Measurements from ENCODE around the gene ATP2B2.
A peak's percentile ranks its signal among the peaks of the same experiment; 100 is the strongest.

Gene ATP2B2

DNA sequence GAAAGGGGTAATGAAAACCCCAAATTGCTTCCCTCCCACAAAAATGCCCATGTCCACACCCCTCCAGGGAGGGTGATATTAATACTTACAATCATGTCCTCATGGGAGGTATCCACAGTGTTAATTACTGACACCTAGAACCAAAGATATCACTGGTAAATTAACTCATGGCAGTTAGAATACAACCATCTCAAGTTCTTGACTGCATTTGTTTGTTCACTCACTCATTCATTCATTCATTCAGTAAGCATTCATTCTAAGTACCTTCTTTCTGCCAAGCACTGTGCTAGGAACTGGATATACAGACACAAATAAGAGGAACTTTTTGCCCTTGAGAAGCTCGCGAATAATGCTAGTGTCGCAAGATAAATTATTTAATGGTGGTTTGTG, 187.4 kb downstream of the ATP2B2 start:
- H3K9me3 Mint-ChIP-seq: no peaks in the 10 kb centered on the region
- H3K27ac Mint-ChIP-seq: no peak overlapping the region
- peaks cover 19% of the 10 kb centered on the region for H3K4me1 Mint-ChIP-seq
- H3K36me3 Mint-ChIP-seq: peaks cover 11% of the 10 kb centered on the region
- DNase-seq (ENCODE audit: low spot score in 2 of 2) (no peak), ATAC-seq (ENCODE audit: low read depth) (no peak)
- no peak overlapping the region for H3K4me3 Mint-ChIP-seq
- no peaks in the 10 kb centered on the region for H3K27me3 Mint-ChIP-seq

DNA sequence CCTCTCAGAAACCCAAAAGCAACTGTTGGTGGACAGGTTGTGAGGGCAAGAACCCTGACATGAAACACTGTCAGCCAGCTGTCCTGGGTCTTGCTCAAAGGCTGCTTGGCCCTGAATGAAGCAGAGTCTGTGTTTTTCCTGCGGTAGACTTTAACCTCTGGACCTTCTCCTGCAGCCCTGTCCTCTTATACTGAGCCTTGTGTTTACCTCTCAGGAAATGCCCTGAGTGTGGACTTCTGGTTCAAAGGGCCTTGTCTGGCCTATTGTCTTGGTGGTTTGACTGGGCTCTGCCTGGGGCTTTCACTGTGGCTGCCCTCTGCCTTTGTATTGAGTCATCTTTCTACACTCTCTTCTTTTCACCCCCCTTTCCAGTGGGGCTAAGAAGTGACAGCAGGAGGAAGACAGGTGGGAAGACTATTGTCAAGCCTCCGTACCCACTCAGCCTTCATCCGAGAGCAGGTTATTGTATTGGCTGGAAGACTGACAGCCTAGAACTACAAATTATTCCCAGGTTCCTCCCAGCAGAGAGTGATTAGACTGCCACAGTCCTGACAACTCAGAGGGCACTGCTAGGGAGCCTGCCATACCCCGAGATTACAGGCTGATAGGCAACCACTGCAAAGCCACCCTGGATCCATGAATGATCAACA, 187.9 kb downstream of the ATP2B2 start:
- Mint-ChIP-seq H3K4me1 (peaks cover 19% of the 10 kb centered on the region), H3K36me3 (peaks cover 11% of the 10 kb centered on the region), H3K27me3 (no peaks in the 10 kb centered on the region), H3K9me3 (no peaks in the 10 kb centered on the region), H3K4me3 (no peak overlapping the region), H3K27ac (no peak overlapping the region)
- DNase-seq (ENCODE audit: low spot score in 2 of 2): no peak
- ATAC-seq (ENCODE audit: low read depth): no peak

DNA sequence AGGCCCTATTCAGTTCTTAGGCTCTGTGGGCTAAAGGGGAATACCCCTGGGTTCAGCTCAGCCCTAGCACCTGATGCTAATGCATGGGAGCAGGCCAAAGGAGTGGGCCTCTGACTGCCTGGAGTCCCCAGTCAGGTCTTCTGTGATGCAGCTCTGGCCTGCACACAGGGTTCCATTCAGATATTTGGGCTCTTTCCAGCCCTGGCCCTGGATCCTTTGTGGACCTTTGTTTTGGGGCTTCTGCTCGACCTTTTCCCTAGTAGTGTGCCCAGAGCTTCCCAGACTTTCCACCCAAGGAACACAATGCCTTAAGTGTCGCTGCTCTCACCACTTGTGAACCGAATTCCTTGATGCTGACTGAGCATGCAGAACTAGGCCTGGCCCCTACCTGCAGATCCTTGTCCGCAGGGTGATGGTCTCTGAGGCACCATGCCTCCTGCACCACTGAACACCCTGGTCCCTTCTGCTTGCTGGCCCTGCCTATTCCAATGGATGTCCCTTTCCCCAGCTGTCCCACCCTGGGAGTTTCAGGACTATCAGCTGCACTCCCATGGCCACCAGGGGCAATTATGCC, 189.5 kb downstream of the ATP2B2 start:
- no peaks in the 10 kb centered on the region for H3K27me3 Mint-ChIP-seq
- H3K9me3 Mint-ChIP-seq: no peaks in the 10 kb centered on the region
- ATAC-seq (ENCODE audit: low read depth) (no peak), DNase-seq (ENCODE audit: low spot score in 2 of 2) (no peak)
- peaks cover 17% of the 10 kb centered on the region for H3K4me1 Mint-ChIP-seq
- H3K27ac Mint-ChIP-seq: no peak overlapping the region
- H3K36me3 Mint-ChIP-seq: peaks cover 16% of the 10 kb centered on the region
- no peak overlapping the region for H3K4me3 Mint-ChIP-seq

DNA sequence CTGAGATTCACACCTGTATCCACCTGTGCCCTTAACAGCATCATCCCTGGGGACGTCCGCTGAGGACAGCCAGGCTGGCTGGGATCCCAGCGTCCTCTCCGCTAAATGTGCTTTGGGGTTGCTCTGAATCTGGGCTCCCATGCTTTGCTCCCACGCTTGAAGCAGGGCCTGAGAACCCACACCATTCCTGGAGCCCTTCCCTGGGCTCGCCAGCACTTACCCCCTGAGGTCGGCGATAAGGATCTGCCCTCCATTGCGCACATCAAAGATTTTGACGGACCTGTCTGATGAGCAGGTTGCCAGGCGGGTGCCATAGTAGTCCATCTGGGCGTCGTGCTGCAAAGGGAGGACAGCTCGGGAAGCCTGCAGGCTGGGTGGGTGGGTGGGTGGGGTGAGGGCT, 190.3 kb downstream of the ATP2B2 start:
- H3K4me3 Mint-ChIP-seq: no peak overlapping the region
- H3K9me3 Mint-ChIP-seq: no peaks in the 10 kb centered on the region
- no peak for ATAC-seq (ENCODE audit: low read depth)
- no peaks in the 10 kb centered on the region for H3K27me3 Mint-ChIP-seq
- H3K36me3 Mint-ChIP-seq: peaks cover 16% of the 10 kb centered on the region
- DNase-seq (ENCODE audit: low spot score in 2 of 2): no peak
- peaks cover 15% of the 10 kb centered on the region for H3K4me1 Mint-ChIP-seq
- no peak overlapping the region for H3K27ac Mint-ChIP-seq

DNA sequence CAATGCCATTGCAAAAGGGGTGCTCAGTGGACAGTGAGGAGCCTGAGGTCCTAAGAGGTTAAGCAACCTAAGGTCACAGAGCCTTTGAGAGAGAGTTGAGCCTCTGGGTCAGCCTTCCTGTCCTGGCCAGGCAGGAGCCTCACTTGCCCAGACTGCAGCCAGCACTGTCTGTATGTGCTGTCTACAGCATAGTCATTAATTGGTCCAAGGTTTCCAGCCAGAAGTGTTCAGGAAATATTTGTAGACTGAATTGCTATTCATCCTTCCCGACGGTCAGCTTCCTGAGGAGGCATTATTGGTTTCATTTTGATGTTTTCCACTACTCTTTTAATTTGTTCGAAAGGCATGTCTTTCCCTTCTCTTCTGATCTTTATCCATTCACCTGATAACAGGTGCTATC, 192.5 kb downstream of the ATP2B2 start:
- peaks cover 25% of the 10 kb centered on the region for H3K36me3 Mint-ChIP-seq
- H3K27ac Mint-ChIP-seq: peak overlapping the region; percentile 45
- H3K4me3 Mint-ChIP-seq: no peak overlapping the region
- H3K4me1 Mint-ChIP-seq: no peaks in the 10 kb centered on the region
- H3K27me3 Mint-ChIP-seq: no peaks in the 10 kb centered on the region
- ATAC-seq (ENCODE audit: low read depth) (no peak), DNase-seq (ENCODE audit: low spot score in 2 of 2) (no peak)
- no peaks in the 10 kb centered on the region for H3K9me3 Mint-ChIP-seq

GRCh38 chr3:10312391-10312790, 193.0 kb downstream of the ATP2B2 start:
- no peaks in the 10 kb centered on the region for H3K9me3 Mint-ChIP-seq
- H3K4me3 Mint-ChIP-seq: no peak overlapping the region
- H3K27ac Mint-ChIP-seq: no peak overlapping the region
- peaks cover 28% of the 10 kb centered on the region for H3K36me3 Mint-ChIP-seq
- no peaks in the 10 kb centered on the region for H3K27me3 Mint-ChIP-seq
- DNase-seq (ENCODE audit: low spot score in 2 of 2) (no peak), ATAC-seq (ENCODE audit: low read depth) (no peak)
- no peaks in the 10 kb centered on the region for H3K4me1 Mint-ChIP-seq

DNA sequence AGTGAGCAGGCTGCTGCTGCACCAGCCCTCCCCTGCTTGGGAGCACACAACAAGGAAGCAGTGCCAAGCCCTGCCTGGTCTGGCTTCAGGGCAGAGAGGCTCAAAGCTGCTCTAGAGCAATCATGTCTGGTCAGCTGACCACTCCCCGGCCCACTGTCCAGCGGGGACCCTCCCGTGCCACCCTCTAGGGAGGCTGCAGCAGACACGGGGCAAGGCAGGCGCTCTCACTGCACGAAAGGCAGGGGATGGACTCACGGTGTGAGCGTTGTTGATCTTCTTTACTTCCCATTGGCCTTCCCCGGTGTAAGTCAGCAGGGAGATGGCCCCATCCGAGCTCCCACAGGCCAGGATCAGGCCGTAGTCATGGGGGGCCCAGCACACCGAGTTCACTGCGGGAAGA, 193.7 kb downstream of the ATP2B2 start:
- Mint-ChIP-seq H3K36me3 (peaks cover 28% of the 10 kb centered on the region), H3K9me3 (no peaks in the 10 kb centered on the region), H3K27me3 (no peaks in the 10 kb centered on the region), H3K27ac (no peak overlapping the region), H3K4me1 (no peaks in the 10 kb centered on the region), H3K4me3 (no peak overlapping the region)
- ATAC-seq (ENCODE audit: low read depth) (no peak), DNase-seq (ENCODE audit: low spot score in 2 of 2) (no peak)

DNA sequence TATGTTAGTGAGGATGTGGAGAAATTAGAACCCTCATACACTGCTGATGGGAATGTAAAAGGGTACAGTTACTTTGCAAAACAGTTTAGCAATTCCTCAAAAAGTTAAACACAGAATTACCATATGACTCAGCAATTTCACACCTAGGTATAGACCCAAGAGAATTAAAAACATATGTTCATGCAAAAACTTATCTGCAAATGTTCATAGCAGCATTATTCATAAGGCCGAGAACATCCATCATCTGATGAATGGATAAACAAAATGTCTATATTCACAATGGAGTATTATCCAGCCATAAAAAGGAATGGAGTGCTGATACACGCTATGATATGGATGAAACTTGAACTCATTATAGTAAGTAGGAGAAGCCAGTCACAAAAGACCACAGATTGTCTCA, 194.8 kb downstream of the ATP2B2 start:
- no peak overlapping the region for H3K27ac Mint-ChIP-seq
- no peaks in the 10 kb centered on the region for H3K27me3 Mint-ChIP-seq
- DNase-seq (ENCODE audit: low spot score in 2 of 2) (no peak), ATAC-seq (ENCODE audit: low read depth) (no peak)
- peaks cover 33% of the 10 kb centered on the region for H3K36me3 Mint-ChIP-seq
- H3K4me3 Mint-ChIP-seq: no peak overlapping the region
- no peaks in the 10 kb centered on the region for H3K4me1 Mint-ChIP-seq
- H3K9me3 Mint-ChIP-seq: no peaks in the 10 kb centered on the region

DNA sequence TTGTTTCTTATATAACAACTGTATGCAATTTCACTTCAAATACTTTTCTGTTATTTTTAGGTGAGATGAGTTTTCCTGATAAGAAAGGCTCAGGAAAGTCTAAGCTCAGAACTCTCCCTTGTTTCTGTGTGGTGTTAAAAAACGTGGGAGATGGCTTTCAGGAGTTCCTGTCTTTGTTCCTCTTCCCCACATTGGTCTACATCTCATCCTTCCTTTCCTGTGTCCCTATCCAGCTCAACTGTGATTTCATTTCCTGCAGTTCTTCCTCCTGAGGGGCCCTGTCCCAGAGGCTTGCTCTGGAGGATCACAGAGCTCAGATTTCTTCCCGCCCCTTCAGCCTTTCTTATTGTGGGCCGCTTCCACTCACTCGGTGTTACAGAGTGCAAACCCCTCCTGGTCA, 195.7 kb downstream of the ATP2B2 start:
- Mint-ChIP-seq H3K27me3 (no peaks in the 10 kb centered on the region), H3K4me3 (no peak overlapping the region), H3K9me3 (no peaks in the 10 kb centered on the region), H3K27ac (no peak overlapping the region), H3K36me3 (peaks cover 35% of the 10 kb centered on the region), H3K4me1 (no peaks in the 10 kb centered on the region)
- DNase-seq (ENCODE audit: low spot score in 2 of 2) (no peak), ATAC-seq (ENCODE audit: low read depth) (no peak)

DNA sequence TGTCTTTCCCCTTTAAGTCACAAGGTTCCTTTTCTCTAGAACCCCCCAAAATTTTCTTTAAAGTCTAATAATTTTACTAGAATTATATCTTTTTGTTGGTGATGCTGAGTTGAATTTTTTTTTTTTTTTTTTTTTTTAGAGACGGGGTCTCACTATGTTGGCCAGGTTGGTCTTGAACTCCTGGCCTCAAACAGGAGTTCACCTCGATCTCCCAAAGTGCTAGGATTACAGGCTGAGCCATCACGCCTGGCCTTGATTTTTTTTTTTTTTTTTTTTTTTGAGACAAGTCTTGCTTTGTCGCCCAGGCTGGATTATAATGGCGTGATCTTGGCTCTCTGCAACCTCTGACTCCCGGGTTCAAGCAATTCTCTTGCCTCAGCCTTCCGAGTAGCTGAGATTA, 196.7 kb downstream of the ATP2B2 start:
- Mint-ChIP-seq H3K4me1 (no peaks in the 10 kb centered on the region), H3K36me3 (peaks cover 31% of the 10 kb centered on the region), H3K9me3 (no peaks in the 10 kb centered on the region), H3K4me3 (no peak overlapping the region), H3K27me3 (no peaks in the 10 kb centered on the region), H3K27ac (no peak overlapping the region)
- no peak for DNase-seq (ENCODE audit: low spot score in 2 of 2)
- no peak for ATAC-seq (ENCODE audit: low read depth)

- H3K27ac Mint-ChIP-seq: peak overlapping the region; percentile 20
- no peaks in the 10 kb centered on the region for H3K27me3 Mint-ChIP-seq
- no peaks in the 10 kb centered on the region for H3K9me3 Mint-ChIP-seq
- DNase-seq (ENCODE audit: low spot score in 2 of 2): no peak
- no peak overlapping the region for H3K4me3 Mint-ChIP-seq
- no peak for ATAC-seq (ENCODE audit: low read depth)
- H3K36me3 Mint-ChIP-seq: peaks cover 34% of the 10 kb centered on the region
- peaks cover 3% of the 10 kb centered on the region for H3K4me1 Mint-ChIP-seq
Measured at GRCh38 chr3:10306156-10306555, 199.2 kb downstream of the ATP2B2 start.

- Mint-ChIP-seq H3K27me3 (no peaks in the 10 kb centered on the region), H3K36me3 (peaks cover 36% of the 10 kb centered on the region), H3K9me3 (no peaks in the 10 kb centered on the region), H3K4me3 (no peak overlapping the region), H3K27ac (peak overlapping the region; percentile 62), H3K4me1 (peaks cover 3% of the 10 kb centered on the region)
- ATAC-seq (ENCODE audit: low read depth) (no peak), DNase-seq (ENCODE audit: low spot score in 2 of 2) (no peak)
Measured at GRCh38 chr3:10305331-10305902, 200.0 kb downstream of the ATP2B2 start.

GRCh38 chr3:10304905-10305304, 200.5 kb downstream of the ATP2B2 start:
- no peaks in the 10 kb centered on the region for H3K9me3 Mint-ChIP-seq
- DNase-seq (ENCODE audit: low spot score in 2 of 2) (no peak), ATAC-seq (ENCODE audit: low read depth) (no peak)
- peaks cover 35% of the 10 kb centered on the region for H3K36me3 Mint-ChIP-seq
- no peak overlapping the region for H3K4me3 Mint-ChIP-seq
- H3K27ac Mint-ChIP-seq: peak overlapping the region; percentile 62
- H3K27me3 Mint-ChIP-seq: no peaks in the 10 kb centered on the region
- H3K4me1 Mint-ChIP-seq: peaks cover 4% of the 10 kb centered on the region

DNA sequence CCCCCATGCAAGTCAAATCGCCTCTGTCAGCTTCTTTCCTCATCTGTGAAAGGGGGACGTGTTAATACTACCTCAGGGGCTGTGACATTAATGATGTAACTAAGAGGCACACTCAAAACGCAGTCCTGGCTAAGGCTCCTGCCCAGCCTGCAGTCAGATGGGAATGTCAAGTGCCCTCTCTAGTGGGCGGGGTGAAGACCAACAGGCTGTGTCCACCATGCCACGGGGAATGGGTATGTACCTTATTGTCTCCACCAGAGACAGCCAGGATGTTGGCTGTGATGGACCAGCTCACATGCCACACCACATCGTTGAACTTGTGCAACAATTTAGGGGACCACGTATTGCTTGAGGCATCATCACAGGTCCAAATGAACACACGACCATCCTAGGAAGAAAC, 201.6 kb downstream of the ATP2B2 start:
- no peak overlapping the region for H3K4me3 Mint-ChIP-seq
- H3K27ac Mint-ChIP-seq: no peak overlapping the region
- H3K9me3 Mint-ChIP-seq: no peaks in the 10 kb centered on the region

DNA sequence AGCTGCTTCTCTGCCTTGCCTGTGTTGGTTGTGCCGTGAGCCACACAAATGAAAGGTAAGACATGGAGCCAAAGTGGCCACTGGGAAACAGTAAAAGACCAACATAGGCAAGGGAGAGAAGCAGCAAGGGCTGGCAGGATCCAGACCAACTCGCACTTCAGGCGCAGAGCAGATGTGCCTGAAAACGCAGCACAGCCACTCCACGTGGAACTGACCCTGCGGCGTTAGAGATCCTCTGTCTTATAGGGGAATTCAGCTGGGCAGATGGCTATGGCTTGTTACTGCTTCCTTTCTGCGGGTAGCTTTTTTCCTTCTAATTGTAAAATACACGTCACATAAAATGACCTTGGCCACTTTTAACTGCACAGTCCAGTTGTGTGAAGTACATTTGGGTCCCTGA, 202.3 kb downstream of the ATP2B2 start:
- H3K27me3 Mint-ChIP-seq: no peaks in the 10 kb centered on the region
- no peak overlapping the region for H3K4me3 Mint-ChIP-seq
- no peak overlapping the region for H3K27ac Mint-ChIP-seq
- H3K4me1 Mint-ChIP-seq: peaks cover 10% of the 10 kb centered on the region
- no peaks in the 10 kb centered on the region for H3K9me3 Mint-ChIP-seq
- ATAC-seq (ENCODE audit: low read depth) (no peak), DNase-seq (ENCODE audit: low spot score in 2 of 2) (no peak)
- H3K36me3 Mint-ChIP-seq: peaks cover 26% of the 10 kb centered on the region

More for the DNA sequence above, 201.6 kb downstream of the ATP2B2 start:
- DNase-seq (ENCODE audit: low spot score in 2 of 2) (no peak), ATAC-seq (ENCODE audit: low read depth) (no peak)
- peaks cover 30% of the 10 kb centered on the region for H3K36me3 Mint-ChIP-seq
- H3K4me1 Mint-ChIP-seq: peaks cover 10% of the 10 kb centered on the region
- H3K27me3 Mint-ChIP-seq: no peaks in the 10 kb centered on the region

All from memory B cell (primary cell).